HG02642 (cell line): ENCODE data around the gene NPAS1.

Experiments used
- ATAC-seq: cut with Tn5 transposase; IDR thresholded peaks from one replicate; pipeline ENCODE4 v1.9.1; 2021; ENCODE audit warnings: mild to moderate bottlenecking; ENCODE audit not compliant: unreplicated experiment, poor library complexity

NPAS1 gene, protein sequence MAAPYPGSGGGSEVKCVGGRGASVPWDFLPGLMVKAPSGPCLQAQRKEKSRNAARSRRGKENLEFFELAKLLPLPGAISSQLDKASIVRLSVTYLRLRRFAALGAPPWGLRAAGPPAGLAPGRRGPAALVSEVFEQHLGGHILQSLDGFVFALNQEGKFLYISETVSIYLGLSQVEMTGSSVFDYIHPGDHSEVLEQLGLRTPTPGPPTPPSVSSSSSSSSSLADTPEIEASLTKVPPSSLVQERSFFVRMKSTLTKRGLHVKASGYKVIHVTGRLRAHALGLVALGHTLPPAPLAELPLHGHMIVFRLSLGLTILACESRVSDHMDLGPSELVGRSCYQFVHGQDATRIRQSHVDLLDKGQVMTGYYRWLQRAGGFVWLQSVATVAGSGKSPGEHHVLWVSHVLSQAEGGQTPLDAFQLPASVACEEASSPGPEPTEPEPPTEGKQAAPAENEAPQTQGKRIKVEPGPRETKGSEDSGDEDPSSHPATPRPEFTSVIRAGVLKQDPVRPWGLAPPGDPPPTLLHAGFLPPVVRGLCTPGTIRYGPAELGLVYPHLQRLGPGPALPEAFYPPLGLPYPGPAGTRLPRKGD

GRCh38 chr19:47019431-47020041 is at the start of gene NPAS1:
TSS of gene NPAS1 (plus strand) at chr19:47019837. CDS start at chr19:47021048, 1,211 bp downstream.
- ATAC-seq: no peak

DNA sequence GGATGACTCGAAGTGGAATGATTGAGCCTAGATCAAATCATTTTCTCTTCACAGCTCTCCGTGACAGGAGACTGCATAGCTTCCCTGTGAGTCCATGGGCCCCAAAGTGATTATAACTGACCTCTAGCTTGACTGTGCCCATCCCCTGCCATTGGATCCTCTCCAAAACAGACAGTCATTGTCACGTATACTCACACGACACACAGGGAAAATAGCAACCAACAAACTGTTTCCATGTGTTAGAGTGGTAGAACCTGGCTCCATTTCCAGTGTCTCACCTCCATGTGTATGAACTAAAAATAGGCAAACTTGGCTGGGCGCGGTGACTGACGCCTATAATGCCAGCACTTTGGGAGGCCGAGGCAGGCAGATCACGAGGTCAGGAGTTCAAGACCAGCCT is 48.8 kb upstream of the NPAS1 start:
- ATAC-seq: no peak

DNA sequence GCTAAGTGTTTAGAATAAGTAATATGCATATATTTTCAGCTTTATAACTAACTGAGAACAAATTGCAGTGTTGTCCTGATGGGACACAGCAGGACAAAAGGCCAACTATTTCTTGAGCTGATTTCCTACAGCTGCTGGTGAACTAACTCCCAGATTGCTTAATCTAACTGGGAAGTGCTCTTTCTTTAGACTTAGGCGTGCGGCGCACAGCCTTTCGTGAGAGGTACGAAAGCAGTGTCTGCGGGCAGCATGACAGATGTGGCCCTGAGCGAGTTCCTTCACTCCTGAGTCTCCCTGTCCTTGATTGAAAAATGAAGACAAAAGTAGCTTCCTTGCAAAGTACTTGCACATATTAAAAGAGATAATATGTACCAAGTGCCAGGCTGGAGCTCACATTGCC is 47.3 kb upstream of the NPAS1 start:
- no peak for ATAC-seq

GRCh38 chr19:46974181-46974580 is 45.5 kb upstream of the NPAS1 start:
- no peak for ATAC-seq

GRCh38 chr19:46975011-46975924 is 44.4 kb upstream of the NPAS1 start:
- no peak for ATAC-seq

GRCh38 chr19:46975925-46976782 is 43.5 kb upstream of the NPAS1 start:
- ATAC-seq: no peak

- no peak for ATAC-seq
Measured at GRCh38 chr19:46976845-46977320, 42.8 kb upstream of the NPAS1 start.

DNA sequence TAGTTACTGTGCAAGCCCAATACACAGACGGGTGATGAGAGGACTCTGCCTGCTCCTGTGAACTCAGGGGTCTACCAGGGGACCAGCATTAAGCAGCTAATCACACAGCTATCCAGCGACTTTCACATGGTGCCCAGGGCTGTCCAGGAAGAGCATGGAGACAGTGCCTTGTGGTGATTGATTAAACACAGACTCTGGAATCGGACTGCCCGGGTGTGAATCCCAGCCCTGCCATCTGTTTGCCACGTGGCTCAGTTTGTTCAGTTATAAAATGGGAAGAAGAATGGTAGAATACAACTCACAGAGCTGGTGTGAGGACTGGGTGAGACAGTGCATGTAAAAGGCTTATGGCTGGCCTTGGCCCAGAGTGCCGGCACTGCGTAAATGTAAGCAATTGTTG is 42.1 kb upstream of the NPAS1 start:
- ATAC-seq: no peak

- no peak for ATAC-seq
Measured at GRCh38 chr19:46978171-46978869, 41.3 kb upstream of the NPAS1 start.

DNA sequence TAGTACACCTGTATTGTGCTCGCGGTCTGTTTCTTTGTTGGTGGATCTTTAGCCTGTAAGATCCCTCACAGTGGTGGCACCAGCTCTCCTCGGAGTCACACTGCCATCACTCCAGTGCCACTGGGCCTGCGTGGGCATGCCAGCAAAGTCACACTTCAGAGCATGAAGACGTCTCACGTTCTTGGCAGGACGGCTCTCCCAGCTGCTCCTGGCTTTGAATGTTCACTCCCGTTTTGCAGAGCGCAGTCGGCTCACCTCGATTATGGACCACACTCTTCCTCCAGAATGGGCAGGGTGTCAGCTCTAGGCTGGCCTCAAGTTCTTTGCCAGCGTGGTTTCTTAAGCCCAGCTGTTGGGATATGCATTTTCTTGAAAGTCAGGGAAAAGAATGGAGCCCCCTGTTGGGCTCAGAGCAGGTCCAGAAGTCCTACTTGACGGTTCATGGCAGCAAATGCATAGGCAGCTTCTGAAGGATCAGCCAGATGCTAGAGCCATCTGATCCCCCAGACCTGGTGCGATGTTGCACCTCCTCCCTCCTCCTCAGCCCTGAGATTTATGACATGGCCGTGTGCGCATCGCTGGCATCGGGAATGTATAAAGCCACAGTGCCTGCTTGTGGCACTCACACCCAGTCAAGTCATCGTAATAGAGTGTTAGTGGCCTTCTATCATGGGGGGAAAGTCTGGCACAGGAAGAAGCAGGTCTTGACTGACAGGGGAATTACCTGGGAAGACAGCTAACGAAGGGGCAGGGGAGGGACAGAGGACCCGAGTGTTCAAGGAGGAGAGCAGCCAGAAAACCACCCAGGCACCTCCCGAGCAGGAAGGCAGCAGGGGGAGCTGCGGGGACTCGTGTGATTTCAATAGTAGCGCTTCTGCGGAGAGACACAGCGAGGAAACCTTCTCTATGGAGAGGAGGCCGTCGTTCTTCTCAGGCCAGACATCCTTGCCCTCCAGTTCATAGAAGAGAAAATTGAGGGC is 40.2 kb upstream of the NPAS1 start:
- ATAC-seq: no peak

DNA sequence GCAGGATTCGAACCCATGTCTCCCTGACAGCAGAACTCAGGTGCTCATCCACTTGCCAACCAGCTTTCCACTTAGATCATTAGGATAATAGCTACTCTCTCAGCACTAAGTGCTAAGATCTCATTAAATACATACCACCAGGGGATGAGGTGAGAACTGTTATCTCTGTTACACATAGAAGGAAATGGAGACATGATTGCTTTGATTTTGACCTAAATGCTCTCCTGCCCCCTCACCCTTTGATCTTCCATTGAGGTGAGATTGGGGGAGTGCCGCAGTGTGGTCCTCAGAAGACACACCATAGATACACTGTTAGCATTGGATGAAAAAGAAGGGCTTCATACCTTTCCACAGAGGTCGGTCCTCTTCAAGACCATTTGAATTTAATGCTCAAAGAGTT is 38.9 kb upstream of the NPAS1 start:
- ATAC-seq: no peak

GRCh38 chr19:46981286-46981945 is 38.2 kb upstream of the NPAS1 start:
- no peak for ATAC-seq

DNA sequence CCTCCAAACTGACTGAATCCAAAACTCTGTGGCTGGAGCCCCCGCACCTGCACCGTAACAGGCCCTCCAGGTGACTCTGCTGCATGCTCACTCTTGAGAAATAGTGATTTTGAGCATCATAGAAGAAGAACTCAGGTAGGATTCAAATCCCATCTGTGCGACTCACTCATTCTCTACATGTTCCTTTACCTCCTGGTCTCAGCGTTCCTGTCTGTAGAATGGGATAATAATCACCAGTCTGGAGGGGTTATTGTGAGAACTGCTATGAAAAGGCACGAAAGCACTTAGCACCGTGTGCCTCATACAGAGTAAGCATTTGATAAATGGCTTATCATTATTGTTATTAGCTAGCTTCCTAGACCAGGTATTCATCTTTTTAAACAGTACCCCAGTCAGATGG is 36.5 kb upstream of the NPAS1 start:
- ATAC-seq: no peak

DNA sequence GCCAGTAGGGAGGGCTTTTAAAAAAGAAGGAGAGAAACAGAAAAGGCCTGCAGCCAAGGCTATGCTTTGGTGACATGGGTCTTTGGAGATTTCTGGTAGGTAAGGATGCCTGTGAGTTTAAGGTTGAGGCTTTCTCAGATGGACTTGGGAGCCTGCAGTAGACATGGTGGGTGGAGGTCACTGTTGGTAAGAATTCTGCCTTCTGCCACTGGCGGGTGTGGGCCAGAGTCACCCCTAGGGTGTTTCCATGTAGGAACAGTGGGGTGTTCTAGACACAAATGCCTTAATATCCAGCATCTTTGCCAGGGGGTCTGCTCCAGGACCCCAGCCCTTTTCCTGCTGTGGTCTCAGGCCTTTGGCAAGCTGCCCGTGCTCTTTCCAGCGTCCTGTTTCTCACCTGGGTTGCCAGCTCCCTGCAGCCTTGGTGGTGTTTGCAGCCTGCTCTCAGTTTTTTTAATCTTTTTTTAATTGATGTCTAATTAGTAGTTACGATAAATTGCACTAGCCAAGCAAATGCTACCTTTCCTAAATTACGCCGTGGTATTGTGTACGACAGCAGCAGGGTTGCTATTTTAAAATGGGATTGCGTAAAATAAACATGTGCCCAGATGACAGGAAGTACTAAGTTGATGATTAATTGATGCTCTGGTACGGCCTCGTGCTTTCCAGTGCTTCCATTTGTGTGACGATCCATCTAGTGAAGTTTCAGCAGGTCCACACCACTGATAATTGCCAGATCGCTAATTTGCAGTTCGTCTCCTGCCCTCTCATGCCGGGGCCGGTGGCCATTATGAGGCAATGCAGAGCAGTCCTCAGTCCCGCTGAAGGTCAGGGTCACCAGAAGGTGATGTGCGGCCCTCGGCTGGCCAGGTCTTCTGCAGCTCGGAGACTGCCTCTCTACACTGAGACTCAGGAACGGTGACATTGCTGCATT is 35.3 kb upstream of the NPAS1 start:
- ATAC-seq: no peak

- ATAC-seq: no peak
Measured at GRCh38 chr19:46985542-46986415, 33.9 kb upstream of the NPAS1 start.
